B cell (primary cell): ENCODE measurements around the gene GRHL3.

ENCODE experiments used
- CTCF ChIP-seq: fragments of 200-600 bp; IDR thresholded peaks from one replicate; pipeline ENCODE4 v1.8.0; 2022; ENCODE audit warnings: antibody characterized with exemption, mild to moderate bottlenecking
- EZH2 ChIP-seq: IDR thresholded peaks from 2 replicates; pipeline ENCODE4 v1.6.1; 2012; ENCODE audit warnings: borderline replicate concordance, low read depth, mild to moderate bottlenecking, moderate library complexity, low read length; ENCODE audit not compliant: insufficient read depth, poor library complexity, severe bottlenecking

GRCh38 chr1:24290933-24291487 is 28.1 kb upstream of the GRHL3 start:
- TF ChIP-seq CTCF: no peak
- no peak for TF ChIP-seq EZH2
